T-helper 1 cell treated with Interleukin-12 subunit alpha and Interleukin-12 subunit beta and Interleukin-4 antibody, amounts not matched to agents 30 μg/mL and 1 μg/mL, for 36 hours (primary cell): ENCODE results near the gene ARMC2.

ENCODE experiments used
- H3K27ac Mint-ChIP-seq: one replicate; pipeline ENCODE4 v1.8.0; 2021; ENCODE audit warnings: mild to moderate bottlenecking, mixed read lengths
- H3K27me3 Mint-ChIP-seq: one replicate; pipeline ENCODE4 v1.8.0; 2021; ENCODE audit warnings: low read depth, mixed read lengths
- H3K36me3 Mint-ChIP-seq: one replicate; pipeline ENCODE4 v1.8.0; 2021; ENCODE audit warnings: low read depth, mixed read lengths
- H3K4me1 Mint-ChIP-seq: one replicate; pipeline ENCODE4 v1.8.0; 2021; ENCODE audit warnings: low read depth, mixed read lengths
- H3K4me3 Mint-ChIP-seq: one replicate; pipeline ENCODE4 v1.8.0; 2021; ENCODE audit warnings: mild to moderate bottlenecking, moderate library complexity, mixed read lengths
- H3K9me3 Mint-ChIP-seq: one replicate; pipeline ENCODE4 v1.8.0; 2021; ENCODE audit warnings: mixed read lengths

The ARMC2 gene

GRCh38 chr6:108940741-108941140 lies 92.5 kb downstream of the ARMC2 start:
- Mint-ChIP-seq H3K4me3 (no peak overlapping the region), H3K36me3 (peaks cover 9% of the 10 kb centered on the region), H3K9me3 (peaks cover 10% of the 10 kb centered on the region), H3K27me3 (peaks cover 7% of the 10 kb centered on the region), H3K27ac (no peak overlapping the region), H3K4me1 (peaks cover 37% of the 10 kb centered on the region)

GRCh38 chr6:108941281-108941680 lies 93.1 kb downstream of the ARMC2 start:
- H3K27ac Mint-ChIP-seq, result no peak overlapping the region
- no peak overlapping the region for H3K4me3 Mint-ChIP-seq
- peaks cover 10% of the 10 kb centered on the region for H3K9me3 Mint-ChIP-seq
- H3K36me3 Mint-ChIP-seq, result peaks cover 9% of the 10 kb centered on the region
- peaks cover 7% of the 10 kb centered on the region for H3K27me3 Mint-ChIP-seq
- peaks cover 40% of the 10 kb centered on the region for H3K4me1 Mint-ChIP-seq

GRCh38 chr6:108941859-108942258 lies 93.6 kb downstream of the ARMC2 start:
- Mint-ChIP-seq H3K27me3 (peaks cover 6% of the 10 kb centered on the region), H3K4me1 (peaks cover 41% of the 10 kb centered on the region), H3K4me3 (no peak overlapping the region), H3K36me3 (peaks cover 8% of the 10 kb centered on the region), H3K27ac (no peak overlapping the region), H3K9me3 (peaks cover 10% of the 10 kb centered on the region)

DNA sequence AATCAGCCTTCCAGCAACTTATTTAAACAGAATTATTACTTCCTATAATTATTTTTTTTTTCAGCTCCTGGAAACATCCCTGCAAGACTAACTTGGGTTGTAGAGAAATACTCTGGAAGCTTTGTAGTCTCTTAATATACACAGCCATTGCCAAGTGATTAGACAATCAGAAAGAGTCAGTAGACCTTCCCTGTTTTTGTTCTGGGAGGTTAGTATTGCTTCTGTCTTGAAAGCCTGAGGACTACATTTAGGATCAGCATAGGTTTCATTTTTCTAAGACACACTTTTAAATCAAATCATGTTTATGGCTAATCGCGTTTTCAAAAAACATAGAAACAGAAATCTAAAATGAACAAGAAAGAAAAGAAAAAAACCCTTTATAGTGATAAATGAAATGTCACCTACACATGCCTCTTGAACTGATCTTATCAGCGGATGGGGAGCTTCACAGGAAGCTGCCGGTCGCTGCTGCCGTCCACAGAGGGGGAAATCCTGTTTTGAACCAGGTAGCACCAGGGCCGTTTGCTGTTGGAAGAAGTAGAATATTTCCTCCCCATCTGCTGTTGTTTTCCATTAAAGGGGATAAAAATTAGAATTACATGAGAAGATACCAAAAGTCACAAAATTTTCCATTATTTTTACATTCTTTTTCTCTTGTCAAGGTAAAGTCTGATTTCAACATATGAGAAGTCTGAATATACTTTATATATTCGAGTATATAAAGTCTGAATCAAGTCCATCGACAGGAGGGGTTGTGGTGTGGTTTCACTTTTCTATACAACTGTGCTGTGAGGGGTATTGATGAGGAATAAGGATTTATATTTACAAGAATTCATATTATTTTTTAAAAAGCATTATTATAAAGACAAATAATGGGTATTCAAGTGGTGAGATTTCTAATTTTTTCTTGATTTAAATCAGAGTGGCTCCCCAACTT lies 94.6 kb downstream of the ARMC2 start:
- H3K27ac Mint-ChIP-seq, result peak overlapping the region; percentile 84
- H3K27me3 Mint-ChIP-seq, result peaks cover 7% of the 10 kb centered on the region
- H3K36me3 Mint-ChIP-seq, result peaks cover 6% of the 10 kb centered on the region
- peaks cover 10% of the 10 kb centered on the region for H3K9me3 Mint-ChIP-seq
- peaks cover 42% of the 10 kb centered on the region for H3K4me1 Mint-ChIP-seq
- peak overlapping the region; percentile 77 for H3K4me3 Mint-ChIP-seq

- H3K27ac Mint-ChIP-seq, result no peak overlapping the region
- peaks cover 7% of the 10 kb centered on the region for H3K27me3 Mint-ChIP-seq
- H3K36me3 Mint-ChIP-seq, result peaks cover 10% of the 10 kb centered on the region
- H3K9me3 Mint-ChIP-seq, result peaks cover 10% of the 10 kb centered on the region
- peaks cover 46% of the 10 kb centered on the region for H3K4me1 Mint-ChIP-seq
- no peak overlapping the region for H3K4me3 Mint-ChIP-seq
Measured at GRCh38 chr6:108944071-108944470, 95.8 kb downstream of the ARMC2 start.

- Mint-ChIP-seq H3K36me3 (peaks cover 5% of the 10 kb centered on the region), H3K4me1 (peaks cover 45% of the 10 kb centered on the region), H3K4me3 (no peak overlapping the region), H3K9me3 (peaks cover under 1% of the 10 kb centered on the region), H3K27ac (peak overlapping the region; percentile 27), H3K27me3 (peaks cover 7% of the 10 kb centered on the region)
Measured at GRCh38 chr6:108944707-108945680, 96.8 kb downstream of the ARMC2 start.

GRCh38 chr6:108945681-108946159 lies 97.5 kb downstream of the ARMC2 start:
- Mint-ChIP-seq H3K9me3 (no peaks in the 10 kb centered on the region), H3K4me1 (peaks cover 45% of the 10 kb centered on the region), H3K36me3 (peaks cover 4% of the 10 kb centered on the region), H3K27me3 (peaks cover 7% of the 10 kb centered on the region), H3K27ac (no peak overlapping the region), H3K4me3 (no peak overlapping the region)

- Mint-ChIP-seq H3K36me3 (peaks cover 4% of the 10 kb centered on the region), H3K4me1 (peaks cover 43% of the 10 kb centered on the region), H3K9me3 (no peaks in the 10 kb centered on the region), H3K4me3 (no peak overlapping the region), H3K27ac (no peak overlapping the region), H3K27me3 (peaks cover 7% of the 10 kb centered on the region)
Measured at GRCh38 chr6:108946695-108947094, 98.5 kb downstream of the ARMC2 start.

- H3K4me3 Mint-ChIP-seq, result no peak overlapping the region
Measured at GRCh38 chr6:108947114-108947854, 99.1 kb downstream of the ARMC2 start.

DNA sequence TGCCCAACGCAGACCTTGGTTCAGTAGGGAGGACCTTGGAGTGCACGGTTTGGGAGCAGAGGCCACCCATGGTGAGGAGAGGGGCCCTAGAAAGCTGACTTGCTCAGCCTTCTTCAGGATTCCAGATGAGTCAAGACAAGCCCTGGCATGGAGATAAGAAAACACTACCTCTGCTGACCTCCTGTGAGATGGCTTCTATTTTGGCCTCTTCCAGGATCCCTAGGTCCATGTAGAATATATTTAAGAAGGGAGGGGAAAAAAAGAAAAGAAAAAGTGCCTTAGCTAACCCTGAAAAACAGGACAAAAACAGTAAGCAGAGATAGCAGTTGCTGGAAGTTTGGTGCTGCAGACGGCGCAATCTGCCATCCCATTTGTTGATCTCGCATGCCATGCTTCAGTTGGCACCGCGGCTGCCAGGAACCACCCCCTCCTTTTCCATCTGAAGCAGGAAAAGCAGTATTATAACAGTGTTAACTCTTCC lies 100.0 kb downstream of the ARMC2 start:
- Mint-ChIP-seq H3K4me1 (peaks cover 30% of the 10 kb centered on the region), H3K9me3 (no peaks in the 10 kb centered on the region), H3K4me3 (no peak overlapping the region), H3K27ac (no peak overlapping the region), H3K27me3 (peaks cover 11% of the 10 kb centered on the region), H3K36me3 (peaks cover 4% of the 10 kb centered on the region)

More at GRCh38 chr6:108947114-108947854, 99.1 kb downstream of the ARMC2 start:
- Mint-ChIP-seq H3K36me3 (peaks cover 4% of the 10 kb centered on the region), H3K4me1 (peaks cover 39% of the 10 kb centered on the region), H3K27me3 (peaks cover 7% of the 10 kb centered on the region), H3K9me3 (no peaks in the 10 kb centered on the region), H3K27ac (no peak overlapping the region)

GRCh38 chr6:108951351-108951953 lies 103.2 kb downstream of the ARMC2 start:
- H3K27ac Mint-ChIP-seq, result no peak overlapping the region
- H3K27me3 Mint-ChIP-seq, result peaks cover 11% of the 10 kb centered on the region
- H3K9me3 Mint-ChIP-seq, result no peaks in the 10 kb centered on the region

GRCh38 chr6:108952776-108953486 lies 104.7 kb downstream of the ARMC2 start:
- H3K27ac Mint-ChIP-seq, result no peak overlapping the region
- H3K4me1 Mint-ChIP-seq, result peaks cover 18% of the 10 kb centered on the region
- H3K36me3 Mint-ChIP-seq, result peaks cover 6% of the 10 kb centered on the region
- H3K4me3 Mint-ChIP-seq, result no peak overlapping the region
- H3K9me3 Mint-ChIP-seq, result no peaks in the 10 kb centered on the region
- peaks cover 4% of the 10 kb centered on the region for H3K27me3 Mint-ChIP-seq

More at GRCh38 chr6:108951351-108951953, 103.2 kb downstream of the ARMC2 start:
- Mint-ChIP-seq H3K36me3 (peaks cover 6% of the 10 kb centered on the region), H3K4me3 (no peak overlapping the region), H3K4me1 (peaks cover 24% of the 10 kb centered on the region)

GRCh38 chr6:108953681-108954080 lies 105.5 kb downstream of the ARMC2 start:
- peaks cover 15% of the 10 kb centered on the region for H3K4me1 Mint-ChIP-seq
- H3K27ac Mint-ChIP-seq, result no peak overlapping the region
- H3K36me3 Mint-ChIP-seq, result peaks cover 3% of the 10 kb centered on the region
- no peak overlapping the region for H3K4me3 Mint-ChIP-seq
- H3K9me3 Mint-ChIP-seq, result no peaks in the 10 kb centered on the region
- H3K27me3 Mint-ChIP-seq, result peaks cover 4% of the 10 kb centered on the region
